NB4 (cell line): Measurements from ENCODE around the gene DHX58.

ENCODE experiments used
- CTCF ChIP-seq: IDR thresholded peaks from one replicate; pipeline ENCODE4 v1.5.1; 2012; ENCODE audit warnings: low read depth, low read length
- POLR2A ChIP-seq: IDR thresholded peaks from 2 replicates; pipeline ENCODE4 v1.6.1; 2011; ENCODE audit warnings: mild to moderate bottlenecking; ENCODE audit not compliant: insufficient read length; ENCODE audit errors: extremely low read depth
- TF ChIP-seq, protein P1 (sequence below): IDR thresholded peaks from 2 replicates; pipeline ENCODE4 v1.6.1; 2011; ENCODE audit warnings: low read depth, low read length

GRCh38 chr17:42118126-42118510 lies 5.6 kb upstream of the DHX58 start:
- TF ChIP-seq POLR2A = no peak
- no peak for TF ChIP-seq CTCF
- TF ChIP-seq, protein P1, sequence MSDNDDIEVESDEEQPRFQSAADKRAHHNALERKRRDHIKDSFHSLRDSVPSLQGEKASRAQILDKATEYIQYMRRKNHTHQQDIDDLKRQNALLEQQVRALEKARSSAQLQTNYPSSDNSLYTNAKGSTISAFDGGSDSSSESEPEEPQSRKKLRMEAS = no peak
